ENCODE measurements around the gene URAD. TPM values are rescaled to one million over a fixed set of nuclear protein-coding genes. Genes with fewer than 3 reads are reported as not detected.
"Not testable (repeated sequence)": the region's sequence is repeated elsewhere in the genome, so short reads cannot be mapped to it uniquely, and the experiment has no call there.

The URAD gene
- total RNA-seq (ENCODE audit: low replicate concordance), result 0.93 TPM in 1 of 2 replicates, not detected in the other
- long read RNA-seq, result 0 reads

DNA sequence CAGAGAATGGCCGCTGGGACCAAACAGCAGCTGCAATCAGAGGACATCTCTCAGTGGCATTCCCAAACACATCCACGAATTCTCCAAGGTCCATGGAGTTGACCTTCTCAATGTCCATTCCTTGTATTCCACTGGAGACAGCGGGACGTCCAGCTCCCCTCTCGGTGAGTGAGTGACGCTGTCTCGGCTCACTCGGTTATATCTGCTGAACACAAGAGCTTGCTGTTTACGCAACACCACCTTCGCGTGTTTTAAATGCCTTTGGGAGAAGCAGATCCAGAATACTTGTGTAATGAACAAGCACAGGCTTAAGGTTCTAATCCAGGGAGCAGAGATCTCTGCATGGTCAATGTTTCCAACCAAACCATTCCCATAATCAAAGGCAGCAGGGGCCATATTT is at the start of gene URAD:
TSS of gene URAD (minus strand) at position 174 of the 400 bp plus-strand sequence. CDS start at position 118, 56 bp downstream.
- no peak for TF ChIP-seq CTCF (conservative IDR thresholded peaks at IDR 0.05)
- no peak within 1 kb of the TSS for H3K4me3 Mint-ChIP-seq
- H3K27ac Mint-ChIP-seq, result no peak within 1 kb of the TSS

GRCh38 chr13:28037399-28037798 is 48.9 kb upstream of the URAD start:
- Mint-ChIP-seq H3K9me3 (no peaks in the 10 kb centered on the region), H3K4me3 (no peak overlapping the region), H3K27me3 (peaks cover 43% of the 10 kb centered on the region), H3K27ac (no peak overlapping the region), H3K4me1 (ENCODE audit: unreplicated experiment) (no peaks in the 10 kb centered on the region), H3K36me3 (no peaks in the 10 kb centered on the region)
- no peak for TF ChIP-seq CTCF (conservative IDR thresholded peaks at IDR 0.05)
- no peak for DNase-seq (ENCODE audit: extremely low spot score, unreplicated experiment)

More for the DNA sequence above, at the start of gene URAD:
- no peaks in the 10 kb centered on the region for H3K9me3 Mint-ChIP-seq
- DNase-seq (ENCODE audit: extremely low spot score, unreplicated experiment), result no peak
- no peaks in the 10 kb centered on the region for H3K4me1 Mint-ChIP-seq (ENCODE audit: unreplicated experiment)
- H3K36me3 Mint-ChIP-seq, result no peaks in the 10 kb centered on the region
- peaks cover 71% of the 10 kb centered on the region for H3K27me3 Mint-ChIP-seq

DNA sequence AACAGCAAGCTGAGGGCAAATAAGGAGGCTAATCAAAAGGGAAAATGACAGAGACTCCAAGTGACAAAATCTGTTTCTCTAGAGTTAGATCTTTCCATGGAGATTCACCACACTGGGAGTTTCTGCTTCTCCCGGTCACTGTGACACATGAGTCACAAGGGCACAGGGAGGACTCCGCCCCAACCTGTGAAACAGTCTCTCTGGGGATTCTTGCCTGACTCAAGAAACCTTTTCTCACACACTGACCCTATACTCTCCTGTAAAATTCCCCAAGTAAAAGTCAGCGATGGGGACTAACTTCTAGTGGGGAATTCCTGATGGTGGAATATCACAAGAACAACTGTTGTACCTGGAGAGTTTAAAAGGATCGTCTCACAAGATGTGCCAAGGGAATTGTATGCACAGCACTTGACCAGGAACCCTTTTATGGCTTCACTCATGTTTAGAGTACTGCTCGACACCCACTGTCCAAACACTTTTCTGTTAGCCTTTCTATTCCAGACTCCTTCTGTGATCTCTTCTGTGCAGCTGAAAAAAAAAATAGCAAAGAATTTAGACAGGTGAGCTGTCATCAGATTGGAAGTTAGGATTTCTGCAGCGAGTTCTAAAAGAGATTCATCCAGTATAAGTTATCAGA is 46.8 kb upstream of the URAD start:
- no peaks in the 10 kb centered on the region for H3K9me3 Mint-ChIP-seq
- H3K4me3 Mint-ChIP-seq, result no peak overlapping the region
- DNase-seq (ENCODE audit: extremely low spot score, unreplicated experiment), result no peak
- H3K36me3 Mint-ChIP-seq, result no peaks in the 10 kb centered on the region
- no peaks in the 10 kb centered on the region for H3K4me1 Mint-ChIP-seq (ENCODE audit: unreplicated experiment)
- TF ChIP-seq CTCF (conservative IDR thresholded peaks at IDR 0.05), result no peak
- H3K27me3 Mint-ChIP-seq, result peaks cover 42% of the 10 kb centered on the region
- no peak overlapping the region for H3K27ac Mint-ChIP-seq

DNA sequence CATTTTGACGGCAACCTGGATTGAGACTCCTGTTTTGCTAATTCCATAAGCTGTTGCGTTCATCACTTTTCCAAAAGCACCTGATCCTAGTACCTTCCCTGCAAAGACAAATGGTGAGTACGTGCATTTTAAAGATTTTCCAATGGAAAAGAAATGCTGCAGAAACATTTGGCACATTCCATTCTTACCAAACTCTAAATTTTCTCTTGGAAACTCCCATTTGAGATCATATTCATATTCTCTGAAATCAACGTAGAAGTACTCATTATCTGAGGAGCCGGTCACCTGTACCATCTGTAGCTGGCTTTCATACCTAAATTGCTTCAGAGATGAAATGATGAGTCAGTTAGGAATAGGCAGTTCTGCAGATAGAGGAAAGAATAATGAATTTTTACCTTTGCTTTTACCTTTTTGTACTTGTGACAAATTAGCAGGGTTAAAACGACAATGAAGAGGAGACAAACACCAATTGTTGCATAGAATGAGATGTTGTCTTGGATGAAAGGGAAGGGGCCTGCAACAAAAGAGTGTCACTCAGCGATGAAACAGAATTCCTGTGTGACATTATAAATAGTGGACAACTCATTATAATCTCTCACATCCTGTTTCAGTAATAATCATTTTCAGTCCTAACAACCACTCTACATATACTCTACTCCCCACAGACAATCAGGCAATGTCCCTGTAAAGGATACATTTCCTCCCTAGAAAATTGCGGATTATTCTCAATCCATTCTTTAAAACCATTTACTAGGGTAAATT is 45.6 kb upstream of the URAD start:
- Mint-ChIP-seq H3K9me3 (no peaks in the 10 kb centered on the region), H3K27me3 (peaks cover 42% of the 10 kb centered on the region), H3K36me3 (no peaks in the 10 kb centered on the region), H3K27ac (no peak overlapping the region), H3K4me1 (ENCODE audit: unreplicated experiment) (no peaks in the 10 kb centered on the region), H3K4me3 (no peak overlapping the region)
- no peak for TF ChIP-seq CTCF (conservative IDR thresholded peaks at IDR 0.05)
- no peak for DNase-seq (ENCODE audit: extremely low spot score, unreplicated experiment)

- H3K4me3 Mint-ChIP-seq; H3K27ac Mint-ChIP-seq; DNase-seq (ENCODE audit: extremely low spot score, unreplicated experiment); H3K36me3 Mint-ChIP-seq; H3K9me3 Mint-ChIP-seq; H3K4me1 Mint-ChIP-seq (ENCODE audit: unreplicated experiment): not testable (repeated sequence)
- peaks cover 39% of the 10 kb centered on the region for H3K27me3 Mint-ChIP-seq
Measured at GRCh38 chr13:28032438-28032837, 43.9 kb upstream of the URAD start.

- no peak overlapping the region for H3K4me3 Mint-ChIP-seq
- H3K36me3 Mint-ChIP-seq, result no peaks in the 10 kb centered on the region
- no peak for DNase-seq (ENCODE audit: extremely low spot score, unreplicated experiment)
- H3K27me3 Mint-ChIP-seq, result peaks cover 44% of the 10 kb centered on the region
- no peak overlapping the region for H3K27ac Mint-ChIP-seq
- H3K9me3 Mint-ChIP-seq, result no peaks in the 10 kb centered on the region
- TF ChIP-seq CTCF (conservative IDR thresholded peaks at IDR 0.05), result no peak
- H3K4me1 Mint-ChIP-seq (ENCODE audit: unreplicated experiment), result no peaks in the 10 kb centered on the region
Measured at GRCh38 chr13:28031896-28032288, 43.4 kb upstream of the URAD start.

Data from type B pancreatic cell (in vitro differentiated cells).